Fibroblast of mammary gland (primary cell): ENCODE measurements around the gene GAS7.

Source experiments
- DNase-seq: peaks from one replicate; pipeline ENCODE4 v3.0.0-alpha.2; 2010; ENCODE audit warnings: low read depth
- H3K4me3 ChIP-seq: 2 replicates; pipeline ENCODE4 v1.5.1; 2011; ENCODE audit warnings: low read depth, mild to moderate bottlenecking, low read length, moderate library complexity; ENCODE audit not compliant: control insufficient read depth
- TF ChIP-seq, protein P1 (sequence below): conservative IDR thresholded peaks from 2 replicates; pipeline ENCODE4 v1.5.1; 2011; ENCODE audit warnings: low read depth, low read length, inconsistent platforms; ENCODE audit not compliant: control insufficient read depth, insufficient read depth

The GAS7 gene

DNA sequence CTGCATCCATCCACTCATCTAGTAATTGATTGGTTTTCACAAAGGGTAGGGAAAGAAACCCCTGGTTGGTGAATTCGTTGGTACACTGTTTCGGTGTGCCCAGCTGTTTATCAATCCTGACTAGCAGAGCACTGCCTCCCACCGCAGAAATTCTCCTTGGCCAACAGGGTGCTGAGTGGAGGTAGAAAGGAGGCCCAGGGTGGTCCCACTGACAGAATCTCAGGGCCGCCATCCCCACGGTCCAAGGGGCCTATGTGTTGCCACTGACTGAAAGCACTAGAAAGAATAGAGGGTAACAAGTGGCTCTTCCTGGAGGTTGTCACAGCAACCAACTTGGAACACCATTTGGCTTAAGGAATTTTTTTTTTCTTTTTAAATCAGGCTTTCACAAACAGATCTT lies 284.9 kb downstream of the GAS7 start:
- DNase-seq = no peak
- TF ChIP-seq, protein P1, sequence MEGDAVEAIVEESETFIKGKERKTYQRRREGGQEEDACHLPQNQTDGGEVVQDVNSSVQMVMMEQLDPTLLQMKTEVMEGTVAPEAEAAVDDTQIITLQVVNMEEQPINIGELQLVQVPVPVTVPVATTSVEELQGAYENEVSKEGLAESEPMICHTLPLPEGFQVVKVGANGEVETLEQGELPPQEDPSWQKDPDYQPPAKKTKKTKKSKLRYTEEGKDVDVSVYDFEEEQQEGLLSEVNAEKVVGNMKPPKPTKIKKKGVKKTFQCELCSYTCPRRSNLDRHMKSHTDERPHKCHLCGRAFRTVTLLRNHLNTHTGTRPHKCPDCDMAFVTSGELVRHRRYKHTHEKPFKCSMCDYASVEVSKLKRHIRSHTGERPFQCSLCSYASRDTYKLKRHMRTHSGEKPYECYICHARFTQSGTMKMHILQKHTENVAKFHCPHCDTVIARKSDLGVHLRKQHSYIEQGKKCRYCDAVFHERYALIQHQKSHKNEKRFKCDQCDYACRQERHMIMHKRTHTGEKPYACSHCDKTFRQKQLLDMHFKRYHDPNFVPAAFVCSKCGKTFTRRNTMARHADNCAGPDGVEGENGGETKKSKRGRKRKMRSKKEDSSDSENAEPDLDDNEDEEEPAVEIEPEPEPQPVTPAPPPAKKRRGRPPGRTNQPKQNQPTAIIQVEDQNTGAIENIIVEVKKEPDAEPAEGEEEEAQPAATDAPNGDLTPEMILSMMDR = no peak
- H3K4me3 ChIP-seq = no peak overlapping the region

DNA sequence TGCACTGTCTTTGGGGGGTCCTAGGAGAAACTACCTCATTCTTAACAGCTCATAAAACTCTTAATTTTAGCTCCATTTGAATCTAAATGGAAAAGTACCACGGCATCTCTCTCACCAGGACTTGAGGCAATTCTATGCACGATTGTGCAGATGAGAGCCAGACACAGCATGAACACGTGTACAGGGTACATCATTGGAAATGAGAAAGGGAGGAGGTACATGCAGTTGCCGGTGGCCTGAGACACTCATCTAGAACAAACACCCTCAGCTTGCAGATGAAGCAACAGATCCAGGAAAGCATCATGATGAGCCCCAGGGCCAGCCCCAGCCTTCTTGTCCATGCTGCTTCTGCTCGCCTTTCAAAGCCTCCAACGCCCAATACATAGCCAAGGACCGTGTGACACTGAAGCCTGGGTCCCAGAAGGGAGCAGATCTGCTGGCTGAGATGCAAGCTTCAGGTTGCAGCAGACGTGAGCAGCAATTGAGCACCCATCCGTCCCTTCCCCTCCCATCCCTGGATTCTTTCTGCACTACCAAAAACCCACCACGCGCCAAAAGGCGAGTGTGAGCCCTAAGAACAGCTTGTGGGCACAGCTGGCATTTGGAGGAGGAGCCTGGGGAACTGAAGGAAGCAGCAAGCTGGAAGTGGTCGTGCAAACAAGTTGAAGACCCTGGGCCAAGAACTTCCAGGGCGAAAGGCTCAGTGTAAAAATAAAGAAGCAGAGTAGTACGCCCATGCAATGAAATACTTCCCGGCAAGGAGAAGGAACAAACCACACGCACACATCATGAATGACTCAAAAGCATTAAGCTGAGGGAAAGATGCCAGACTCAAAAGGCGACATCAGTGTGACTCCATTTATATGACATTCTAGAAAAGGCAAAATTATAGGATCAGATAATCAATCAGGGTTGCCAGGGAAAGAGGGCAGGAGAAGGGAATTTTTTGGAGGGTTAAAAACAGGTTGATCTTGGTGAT lies 286.0 kb downstream of the GAS7 start:
- TF ChIP-seq, protein P1 = no peak
- DNase-seq = peak; percentile 23
- H3K4me3 ChIP-seq = no peak overlapping the region

DNA sequence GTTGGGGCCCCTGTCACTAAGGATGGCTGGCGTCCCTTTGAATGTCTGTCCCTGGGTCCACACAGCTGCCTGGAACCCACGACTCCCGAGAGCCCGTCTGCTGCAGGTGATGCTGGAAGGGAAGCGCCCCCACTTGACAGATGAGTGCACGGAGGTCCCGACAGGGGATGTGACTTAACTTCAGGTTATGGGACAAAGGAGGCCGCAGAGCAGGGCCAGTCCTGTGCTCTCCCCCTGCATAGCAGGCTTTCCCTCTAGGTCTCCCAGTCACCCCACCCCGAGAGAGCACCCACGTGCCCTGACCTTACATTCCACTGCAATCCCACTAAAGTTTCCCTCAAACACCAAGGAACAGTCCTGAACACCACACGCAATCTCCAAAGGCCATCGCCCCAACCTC lies 287.3 kb downstream of the GAS7 start:
- TF ChIP-seq, protein P1 = no peak
- no peak overlapping the region for H3K4me3 ChIP-seq
- DNase-seq = no peak

DNA sequence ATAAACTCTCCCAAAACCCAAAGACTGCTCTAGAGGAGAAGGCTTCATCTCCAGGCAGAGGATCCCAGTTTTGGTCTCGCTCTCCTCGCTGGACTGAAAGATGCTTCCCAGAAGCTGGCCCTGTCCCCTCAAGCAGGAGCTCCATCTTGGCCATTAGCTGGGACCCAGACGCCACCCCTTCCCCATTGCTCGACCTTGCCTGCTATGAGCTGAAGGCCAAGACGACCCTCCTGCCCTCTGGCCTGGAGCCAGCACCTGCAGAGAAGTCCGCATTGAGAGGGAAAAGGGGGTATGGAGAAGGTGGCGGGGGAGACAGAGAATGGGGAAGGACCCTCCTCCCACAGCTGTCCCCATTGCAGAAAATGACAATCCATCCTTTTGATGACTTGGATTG lies 289.8 kb downstream of the GAS7 start:
- TF ChIP-seq, protein P1 = no peak
- H3K4me3 ChIP-seq = no peak overlapping the region
- no peak for DNase-seq

DNA sequence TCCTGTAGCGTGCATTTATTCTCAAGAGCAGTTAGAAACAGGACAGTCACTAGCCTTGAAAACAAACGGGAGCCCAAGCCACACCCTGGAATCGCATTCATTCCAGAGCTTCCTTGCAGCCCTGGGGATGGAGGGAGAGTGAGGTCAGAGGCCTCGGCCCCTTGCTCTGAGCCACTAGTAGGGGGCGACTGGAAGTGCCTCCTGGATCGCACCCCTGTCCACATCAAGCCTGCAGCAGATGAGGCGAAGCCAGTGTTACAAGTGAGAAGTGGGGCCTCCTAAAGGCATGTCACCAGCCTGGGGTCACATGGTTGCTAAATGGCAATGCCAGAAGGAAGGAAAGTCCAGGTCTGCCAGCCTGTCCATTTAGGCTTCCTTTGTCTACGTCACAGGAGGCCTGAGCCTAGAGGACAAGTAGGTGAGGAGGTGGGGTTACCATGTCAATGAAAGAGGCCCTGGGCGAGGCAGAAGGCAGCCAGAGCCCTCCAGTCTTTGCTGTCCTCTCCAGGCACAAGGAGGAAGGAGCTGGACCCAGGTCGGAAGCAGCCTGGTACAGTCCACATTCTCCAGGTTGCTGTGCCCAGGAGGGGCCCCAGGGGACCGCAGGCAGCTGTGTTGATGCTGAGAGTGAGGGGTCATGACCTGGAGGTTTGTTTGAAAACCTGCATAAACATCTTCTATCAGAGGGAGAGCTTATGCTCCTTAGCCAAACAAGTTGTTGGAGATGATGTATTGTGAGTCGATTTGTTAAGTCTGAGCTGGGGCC lies 290.3 kb downstream of the GAS7 start:
- DNase-seq = no peak
- TF ChIP-seq, protein P1 = no peak
- H3K4me3 ChIP-seq = no peak overlapping the region

DNA sequence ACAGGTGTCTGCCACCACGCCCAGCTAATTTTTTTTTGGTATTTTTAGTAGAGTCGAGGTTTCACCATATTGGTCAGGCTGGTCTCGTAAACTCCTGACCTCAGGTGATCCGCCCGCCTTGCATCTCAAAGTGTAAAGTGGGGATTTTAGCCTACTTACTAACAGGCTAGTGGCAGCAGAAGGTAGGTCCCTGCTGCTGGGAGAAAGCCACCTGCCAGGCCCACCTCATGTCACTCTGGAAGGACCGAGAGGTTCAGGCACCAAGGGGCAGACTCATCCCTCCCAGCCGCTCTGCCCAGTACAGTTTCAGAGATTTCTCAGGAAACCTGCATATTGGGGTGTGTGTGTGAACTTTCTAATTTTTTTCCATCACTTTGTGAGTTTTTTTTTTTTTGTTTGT lies 291.3 kb downstream of the GAS7 start:
- TF ChIP-seq, protein P1 = no peak
- no peak for DNase-seq
- no peak overlapping the region for H3K4me3 ChIP-seq
